Ecto neural progenitor cell (in vitro differentiated cells): ENCODE data around the gene WDR20.
"Not testable (repeated sequence)": the region's sequence is repeated elsewhere in the genome, so short reads cannot be mapped to it uniquely, and the experiment has no call there.

ENCODE experiments used
- DNase-seq: peaks from one replicate; pipeline ENCODE4 v3.0.0-alpha.2; 2018; ENCODE audit warnings: low spot score

WDR20 gene

DNA sequence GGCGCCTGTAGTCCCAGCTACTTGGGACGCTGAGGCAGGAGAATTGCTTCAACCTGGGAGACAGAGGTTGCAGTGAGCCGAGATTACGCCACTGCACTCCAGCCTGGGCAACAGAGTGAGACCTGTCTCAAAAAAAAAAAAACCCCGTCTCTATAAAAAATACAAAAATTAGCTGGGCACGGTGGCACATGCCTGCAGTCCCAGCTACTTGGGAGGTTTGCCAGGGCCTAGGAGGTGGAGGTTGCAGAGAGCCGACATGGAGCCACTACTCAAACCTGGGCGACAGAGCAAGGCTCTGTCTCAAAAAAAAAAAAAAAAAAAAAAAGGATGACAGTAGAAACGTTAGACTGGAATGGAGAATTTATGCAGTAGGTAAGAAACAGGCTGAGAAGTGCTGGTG, 5.7 kb upstream of the WDR20 start:
- not testable (repeated sequence) for DNase-seq

DNA sequence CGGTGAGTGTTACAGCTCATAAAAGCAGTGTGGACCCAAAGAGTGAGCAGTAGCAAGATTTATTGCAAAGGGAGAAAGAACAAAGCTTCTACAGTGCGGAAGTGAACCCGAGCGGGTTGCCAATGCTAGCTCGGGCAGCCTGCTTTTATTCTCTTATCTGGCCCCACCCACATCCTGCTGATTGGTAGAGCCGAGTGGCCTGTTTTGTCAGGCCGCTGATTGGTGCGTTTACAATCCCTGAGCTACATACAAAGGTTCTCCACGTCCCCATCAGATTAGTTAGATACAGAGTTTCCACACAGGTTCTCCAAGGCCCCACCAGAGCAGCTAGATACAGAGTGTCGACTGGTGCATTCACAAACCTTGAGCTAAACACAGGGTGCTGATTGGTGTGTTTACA, 5.0 kb upstream of the WDR20 start:
- not testable (repeated sequence) for DNase-seq

DNA sequence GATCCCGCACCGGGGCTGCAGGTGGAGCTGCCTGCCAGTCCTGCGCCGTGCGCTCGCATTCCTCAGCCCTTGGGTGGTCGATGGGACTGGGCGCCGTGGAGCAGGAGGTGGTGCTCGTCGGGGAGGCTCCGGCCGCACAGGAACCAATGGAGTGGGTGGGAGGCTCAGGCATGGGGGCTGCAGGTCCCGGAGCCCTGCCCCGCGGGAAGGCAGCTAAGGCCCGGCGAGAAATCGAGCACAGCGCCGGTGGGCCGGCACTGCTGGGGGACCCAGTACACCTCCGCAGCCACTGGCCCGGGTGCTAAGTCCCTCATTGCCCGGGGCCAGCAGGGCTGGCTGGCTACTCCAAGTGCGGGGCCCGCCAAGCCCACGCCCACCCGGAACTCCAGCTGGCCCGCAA, 4.2 kb upstream of the WDR20 start:
- DNase-seq = not testable (repeated sequence)

DNA sequence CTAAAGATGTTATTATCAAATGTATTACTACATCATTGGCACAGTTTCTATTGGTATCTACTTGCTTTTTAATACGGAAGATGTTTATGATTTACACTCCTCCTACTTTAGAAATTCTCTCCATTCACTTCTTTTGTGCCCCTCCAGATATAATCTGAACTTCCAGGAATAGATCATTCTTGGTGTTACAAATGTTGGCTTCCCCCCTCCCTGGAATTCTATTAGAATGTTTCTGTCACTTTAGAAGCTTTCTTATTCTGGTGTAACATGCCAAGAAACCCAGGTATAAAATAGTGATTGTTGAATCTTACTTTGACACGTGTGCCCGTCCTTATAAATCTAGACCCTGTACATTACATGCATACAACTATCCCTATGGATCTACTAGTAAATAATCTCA, 1.2 kb upstream of the WDR20 start:
- DNase-seq = no peak

DNA sequence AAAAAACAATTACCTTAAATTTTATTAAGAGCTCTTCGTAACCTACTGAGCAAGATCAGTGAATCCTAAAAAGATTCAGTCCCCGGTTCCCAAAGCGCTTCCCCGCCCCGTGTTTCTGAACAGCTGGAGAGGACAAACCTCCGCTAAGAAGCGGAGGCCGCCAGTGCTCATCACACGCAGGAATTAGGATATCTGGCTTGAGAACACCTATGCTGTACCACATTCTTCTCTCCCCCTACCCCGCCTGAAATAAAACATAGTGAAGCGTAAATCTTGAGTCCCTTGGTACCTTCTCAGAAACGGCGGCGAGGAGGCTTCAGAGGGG, 774 bp upstream of the WDR20 start:
- DNase-seq = no peak

DNA sequence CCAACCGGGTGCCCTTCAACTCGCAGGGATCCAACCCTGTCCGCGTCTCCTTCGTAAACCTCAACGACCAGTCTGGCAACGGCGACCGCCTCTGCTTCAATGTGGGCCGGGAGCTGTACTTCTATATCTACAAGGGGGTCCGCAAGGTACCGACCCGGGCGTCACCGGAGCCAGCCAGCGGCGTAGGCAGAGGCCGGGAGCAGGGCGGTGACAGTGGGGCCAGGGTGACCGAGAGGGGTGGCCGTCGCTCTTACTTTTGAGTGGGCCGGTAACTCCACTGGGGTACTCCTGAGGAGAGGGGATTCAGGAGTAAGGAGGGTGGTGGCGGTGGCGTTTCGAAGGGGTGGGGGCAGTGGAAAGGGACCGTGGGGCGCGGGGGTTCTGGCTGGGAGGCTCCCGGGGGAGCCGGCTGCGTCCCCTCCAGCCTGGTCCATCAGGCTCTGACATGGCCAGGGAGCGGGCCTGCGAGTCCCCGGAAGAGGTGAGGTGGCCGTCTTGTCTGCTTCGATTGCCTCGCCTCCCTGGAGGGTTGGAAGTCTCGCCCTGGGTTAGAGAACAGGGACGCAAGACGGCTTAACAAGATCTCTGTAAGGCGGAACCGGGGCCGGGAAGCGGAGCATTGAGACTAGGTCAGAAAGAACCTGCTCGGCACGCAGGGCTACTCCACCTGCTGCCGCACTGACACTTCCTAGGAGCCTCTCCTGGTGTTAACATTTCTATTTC, 491 bp downstream of the WDR20 start:
- peak; percentile 68 for DNase-seq

DNA sequence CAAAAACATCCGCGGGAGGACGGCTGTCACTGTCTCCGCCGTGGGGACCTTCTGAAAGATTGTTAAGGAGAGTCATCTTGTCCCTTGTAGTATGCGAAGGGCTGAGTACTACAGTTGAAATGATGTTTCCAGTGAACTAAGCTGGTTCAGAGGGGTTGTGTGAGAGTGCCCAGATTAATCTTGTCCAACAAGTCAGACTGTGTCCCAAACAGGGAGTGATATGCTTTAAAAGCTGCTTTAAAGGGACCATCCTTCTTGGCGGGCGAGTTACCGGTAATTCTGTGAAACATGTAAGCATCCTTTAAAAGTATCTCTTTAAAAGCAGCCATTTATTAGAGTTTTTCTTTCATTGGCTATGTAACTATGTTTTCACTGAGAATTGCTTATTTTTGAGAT, 1.1 kb downstream of the WDR20 start:
- DNase-seq = no peak

DNA sequence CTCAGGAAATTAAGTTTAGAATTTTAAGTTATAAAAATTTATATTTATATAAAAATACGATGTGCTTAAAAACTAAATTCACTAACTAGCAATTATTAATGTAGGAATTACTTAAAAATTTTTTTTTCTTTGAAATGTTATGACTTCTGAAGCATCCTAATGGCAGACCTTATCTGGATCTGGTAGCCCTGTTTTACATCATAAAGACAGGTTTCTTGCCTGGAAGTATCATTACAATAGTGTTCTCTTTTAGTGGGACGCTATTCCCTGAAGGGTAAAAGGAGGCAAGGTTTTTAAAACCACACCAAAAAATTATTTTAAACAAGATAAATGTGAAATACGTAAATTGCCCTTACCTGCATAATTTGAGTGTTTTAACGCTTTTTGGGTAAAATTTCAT, 2.1 kb downstream of the WDR20 start:
- no peak for DNase-seq

DNA sequence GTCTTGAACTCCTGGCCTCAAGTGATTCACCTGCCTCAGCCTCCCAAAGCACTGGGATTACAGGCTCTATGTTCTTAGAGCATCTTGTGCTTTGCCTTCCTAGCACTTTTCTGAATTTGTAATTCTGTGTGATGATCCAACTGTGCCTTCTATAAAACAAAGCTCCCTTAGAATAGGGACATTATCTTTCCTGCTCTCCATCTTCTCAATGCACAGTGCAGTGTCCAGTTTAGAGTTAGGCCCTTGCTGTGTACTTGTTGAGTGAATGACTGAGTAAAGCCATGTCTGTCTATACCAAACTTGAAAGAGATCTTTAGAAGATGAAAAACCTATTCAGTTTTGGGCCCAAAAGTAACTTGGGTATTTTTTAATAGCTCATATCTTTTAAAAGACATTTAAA, 5.2 kb downstream of the WDR20 start:
- no peak for DNase-seq

DNA sequence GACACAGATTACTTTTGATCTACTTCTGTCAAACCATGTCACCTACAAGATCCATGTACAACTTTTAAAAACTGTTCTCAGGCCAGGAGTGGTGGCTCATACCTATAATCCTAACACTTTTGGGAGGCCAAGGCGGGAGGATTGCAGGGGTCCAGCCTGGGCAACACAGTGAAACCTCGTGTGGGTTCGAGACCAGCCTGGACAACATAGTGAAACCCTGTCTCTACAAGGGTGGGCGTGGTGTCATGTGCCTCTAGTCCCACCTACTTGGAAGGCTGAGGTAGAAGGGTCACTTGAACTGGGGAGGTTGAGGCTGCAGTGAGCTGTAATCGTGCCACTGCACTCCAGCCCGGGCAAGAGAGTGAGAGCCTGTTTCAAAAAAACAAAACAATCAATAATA, 5.7 kb downstream of the WDR20 start:
- no peak for DNase-seq

DNA sequence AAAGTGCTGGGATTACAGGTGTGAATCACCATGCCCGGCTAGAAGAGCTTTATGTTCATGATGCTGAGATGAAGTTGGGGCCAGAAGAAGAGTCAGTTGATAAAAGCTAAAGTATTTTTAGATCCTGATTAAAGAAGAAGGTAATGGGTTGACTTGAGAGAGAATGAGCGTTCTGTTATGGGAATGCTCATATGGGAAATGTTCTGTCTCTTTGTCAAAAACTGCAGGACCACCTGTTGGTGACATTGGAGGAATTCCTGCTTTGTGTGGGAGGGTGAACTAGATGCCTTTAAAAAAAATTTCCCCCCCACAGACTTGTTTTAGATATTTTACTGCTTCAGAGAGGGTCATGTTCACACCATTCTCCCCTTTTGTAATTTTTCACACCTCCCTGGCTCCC, 6.7 kb downstream of the WDR20 start:
- no peak for DNase-seq

DNA sequence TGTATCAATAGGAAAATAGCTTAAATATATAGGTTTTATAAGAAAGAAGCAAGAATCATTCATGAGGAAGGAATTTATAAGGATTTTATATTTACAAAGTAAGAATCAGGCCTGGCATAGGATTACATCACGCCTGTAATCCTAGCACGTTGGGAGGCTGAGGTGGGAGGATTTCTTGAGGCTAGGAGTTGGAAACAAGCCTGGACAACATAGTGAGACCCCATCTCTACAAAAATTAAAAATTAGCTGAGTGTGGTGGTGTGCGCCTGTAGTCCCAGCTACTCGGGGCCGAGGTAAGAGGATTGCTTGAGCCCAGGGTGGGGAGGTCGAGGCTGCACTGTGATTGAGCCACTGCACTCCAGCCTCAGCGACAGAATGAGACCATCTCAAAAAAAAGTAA, 10.4 kb downstream of the WDR20 start:
- DNase-seq = no peak

DNA sequence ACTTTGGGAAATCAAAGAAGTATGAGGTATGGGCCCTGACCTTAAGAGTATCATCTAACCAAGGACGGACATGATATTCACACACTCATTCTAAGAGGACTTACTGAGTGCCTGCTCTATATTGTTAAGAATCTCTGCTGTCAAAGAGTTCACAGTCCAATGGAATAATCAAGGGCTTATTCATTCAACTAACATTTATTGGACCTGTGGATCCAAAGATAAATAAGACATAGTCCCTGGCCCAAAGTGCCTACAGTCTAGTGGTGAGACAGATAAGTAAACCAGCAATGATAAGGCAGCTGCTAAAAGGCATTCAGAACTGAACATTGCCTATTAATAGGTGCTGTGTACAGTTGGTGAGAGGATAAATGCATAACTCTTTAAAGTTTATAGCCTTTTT, 11.0 kb downstream of the WDR20 start:
- no peak for DNase-seq

DNA sequence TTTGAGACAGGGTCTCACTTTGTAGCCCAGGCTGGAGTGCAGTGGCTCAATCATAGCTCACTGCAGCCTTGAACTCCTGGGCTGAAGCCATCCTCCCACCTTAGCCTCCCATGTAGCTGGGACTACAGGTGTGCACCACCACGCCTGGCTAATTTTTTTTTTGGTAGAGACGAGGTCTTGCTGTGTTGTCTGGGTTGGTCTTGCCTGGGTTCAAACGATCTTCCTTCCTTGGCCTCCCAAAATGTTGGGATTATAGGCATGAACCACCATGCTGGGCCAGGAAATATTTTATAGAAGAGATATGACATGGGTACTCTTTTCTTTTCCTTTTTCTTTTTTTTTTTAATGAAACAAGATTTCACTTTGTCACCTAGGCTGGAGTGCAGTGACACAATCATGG, 11.7 kb downstream of the WDR20 start:
- DNase-seq = not testable (repeated sequence)

DNA sequence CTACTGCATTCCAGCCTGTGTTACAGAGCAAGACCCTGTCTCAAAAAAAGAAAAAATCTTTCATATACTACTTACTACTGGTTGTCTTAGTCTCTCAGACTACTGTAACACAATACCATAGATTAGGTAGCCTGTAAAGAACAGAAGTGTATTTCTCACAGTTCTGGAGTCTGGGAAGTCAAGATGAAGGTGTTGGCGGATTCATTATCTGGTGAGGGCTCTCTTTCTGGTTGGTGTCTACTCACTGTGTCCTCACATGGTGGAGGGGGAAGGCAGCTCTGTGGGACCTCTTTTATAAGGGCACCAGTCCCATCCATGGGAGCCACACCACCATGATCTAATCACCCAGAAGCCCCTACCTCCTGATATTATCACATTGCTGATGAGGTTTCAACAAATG, 14.4 kb downstream of the WDR20 start:
- DNase-seq = no peak

DNA sequence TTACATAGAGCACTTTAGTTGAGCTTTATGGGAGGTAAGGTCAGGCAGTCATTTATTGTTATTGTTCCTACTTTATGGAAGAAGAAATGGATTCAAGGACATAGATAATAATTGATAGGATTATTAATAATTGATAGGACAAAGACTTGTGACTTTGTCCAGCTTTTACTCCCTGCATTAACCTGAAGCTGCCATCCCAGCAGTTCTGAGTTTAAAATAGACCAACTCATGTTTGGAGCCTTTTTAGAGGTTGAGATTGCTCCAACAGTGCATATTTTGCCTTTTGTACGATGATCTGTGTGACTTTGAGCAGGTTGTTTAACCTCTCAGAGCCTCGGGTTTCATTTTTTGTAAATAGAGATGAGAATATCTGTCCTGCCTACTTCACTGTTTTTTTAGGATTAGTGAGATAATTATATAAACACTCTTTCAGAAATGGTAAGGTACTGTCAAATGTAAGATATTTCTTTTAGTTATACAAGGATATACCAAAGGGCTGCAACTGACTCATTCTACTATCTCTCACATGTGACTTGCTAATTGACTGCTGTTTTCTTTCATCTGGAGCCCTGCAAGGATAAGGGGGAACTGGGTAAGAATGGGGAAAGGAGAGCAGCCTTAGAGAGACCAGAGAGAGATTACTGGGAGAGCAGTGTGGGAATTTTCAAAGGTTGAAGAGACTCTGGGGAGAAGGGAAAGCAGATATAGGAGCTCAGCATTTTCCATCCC, 15.3 kb downstream of the WDR20 start:
- DNase-seq = no peak

DNA sequence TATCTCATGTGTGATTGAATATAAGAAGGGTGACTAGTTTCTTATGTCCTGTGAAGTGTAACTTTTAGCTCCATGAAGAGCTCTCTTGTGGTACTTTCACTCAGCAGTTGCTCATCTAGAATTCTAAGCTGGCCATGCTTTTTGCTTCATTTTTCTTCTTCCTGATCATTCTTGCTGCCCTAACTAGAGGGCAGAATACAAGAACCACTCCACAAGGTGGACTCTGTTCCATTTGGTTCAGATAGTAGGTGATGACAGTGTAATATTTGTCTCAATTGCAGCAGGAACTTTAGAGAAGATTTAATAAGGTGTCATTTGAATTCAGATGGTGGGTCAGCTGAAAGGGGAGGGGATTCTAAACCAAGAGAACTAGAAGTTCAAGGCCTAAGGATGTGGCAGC, 17.6 kb downstream of the WDR20 start:
- DNase-seq = no peak

DNA sequence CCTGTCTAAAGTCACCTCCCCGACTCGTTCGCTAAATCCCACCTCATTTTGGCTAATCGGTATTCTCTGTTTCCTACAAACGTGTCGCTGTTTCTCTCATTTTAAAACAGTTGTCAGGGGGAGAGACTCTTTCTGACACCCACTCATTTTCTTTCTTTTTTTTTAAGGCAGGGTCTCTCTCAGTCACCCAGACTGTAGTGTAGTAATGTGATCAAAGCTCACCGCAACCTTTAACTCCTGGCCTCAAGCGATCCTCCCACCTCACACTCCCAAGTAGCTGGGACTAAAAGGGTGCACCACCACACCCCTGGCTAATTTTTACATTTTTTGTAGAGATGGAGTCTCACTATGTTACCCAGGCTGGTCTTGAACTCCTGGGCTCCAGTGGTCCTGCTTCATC, 19.1 kb downstream of the WDR20 start:
- no peak for DNase-seq

DNA sequence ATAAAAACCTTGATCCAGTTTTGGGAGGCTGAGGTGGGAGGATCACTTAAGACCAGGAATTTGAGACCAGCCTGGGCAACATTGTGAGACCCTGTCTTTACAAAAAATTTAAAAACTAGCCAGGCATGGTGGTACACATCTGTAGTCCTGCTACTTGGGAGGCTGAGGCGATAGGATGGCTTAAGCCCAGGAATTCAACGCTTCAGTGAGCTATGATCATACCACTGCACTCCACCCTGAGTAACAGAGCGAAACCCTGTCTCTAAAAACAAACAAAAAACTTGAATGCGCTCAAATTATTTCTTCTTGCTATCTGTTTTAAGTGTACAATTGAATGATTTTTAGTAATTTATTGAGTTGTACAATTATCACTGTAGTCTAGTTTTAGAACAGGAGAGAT, 20.1 kb downstream of the WDR20 start:
- DNase-seq = no peak

DNA sequence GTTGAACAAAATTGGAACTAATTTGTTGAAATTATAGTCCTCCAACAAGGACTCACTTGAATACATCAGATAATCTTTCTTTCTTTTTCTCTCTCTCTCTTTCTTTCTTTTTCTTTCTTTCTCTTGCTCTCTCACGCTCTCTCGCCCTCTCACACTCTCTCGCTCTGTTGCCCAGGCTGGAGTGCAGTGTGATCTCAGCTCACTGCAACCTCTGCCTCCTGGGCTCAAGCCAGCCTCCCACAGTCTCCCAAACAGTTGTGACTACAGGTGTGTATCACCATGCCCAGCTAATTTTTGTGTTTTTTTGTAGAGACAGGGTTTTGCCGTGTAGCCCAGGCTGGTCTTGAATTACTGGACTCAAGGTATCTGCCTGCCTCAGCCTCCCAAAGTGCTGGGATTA, 22.8 kb downstream of the WDR20 start:
- no peak for DNase-seq

DNA sequence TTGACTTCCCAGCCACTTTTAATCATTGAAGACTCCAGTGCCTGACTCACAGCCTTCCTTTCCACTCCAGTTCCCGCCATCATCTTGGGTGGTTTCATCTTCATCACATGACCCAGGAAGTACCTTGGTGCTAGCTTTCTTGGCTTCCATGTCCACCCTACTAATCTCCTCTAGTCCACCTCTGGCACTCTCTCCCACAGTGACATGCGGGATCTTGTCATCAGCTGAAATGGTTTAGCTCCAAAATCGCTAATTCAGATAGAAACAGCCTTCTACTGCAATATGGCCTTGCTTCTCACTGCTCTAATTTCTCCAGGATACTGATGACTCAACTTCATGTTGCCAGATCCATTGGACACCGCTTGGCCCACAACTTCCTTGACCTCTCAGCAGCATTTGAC, 24.5 kb downstream of the WDR20 start:
- DNase-seq = no peak

DNA sequence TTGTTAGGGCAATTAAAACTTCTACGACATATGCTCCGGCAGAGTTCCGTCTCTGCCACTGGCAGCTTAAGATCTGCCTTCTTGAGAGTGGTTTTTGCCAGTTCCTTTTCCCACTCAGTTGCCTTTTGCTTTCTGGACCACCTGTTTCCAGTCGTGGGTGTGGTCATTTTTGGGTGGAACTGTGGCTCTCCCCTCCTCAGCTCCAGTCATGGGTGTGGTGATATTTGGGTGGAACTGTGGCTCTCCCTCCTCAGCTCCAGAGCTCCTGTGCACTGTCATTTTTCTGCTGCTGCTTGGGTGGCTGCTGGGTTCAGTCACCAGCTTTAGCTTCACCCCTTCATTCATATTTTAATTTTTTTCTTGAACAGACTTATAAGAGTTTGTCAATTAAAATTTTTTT, 25.3 kb downstream of the WDR20 start:
- no peak for DNase-seq

DNA sequence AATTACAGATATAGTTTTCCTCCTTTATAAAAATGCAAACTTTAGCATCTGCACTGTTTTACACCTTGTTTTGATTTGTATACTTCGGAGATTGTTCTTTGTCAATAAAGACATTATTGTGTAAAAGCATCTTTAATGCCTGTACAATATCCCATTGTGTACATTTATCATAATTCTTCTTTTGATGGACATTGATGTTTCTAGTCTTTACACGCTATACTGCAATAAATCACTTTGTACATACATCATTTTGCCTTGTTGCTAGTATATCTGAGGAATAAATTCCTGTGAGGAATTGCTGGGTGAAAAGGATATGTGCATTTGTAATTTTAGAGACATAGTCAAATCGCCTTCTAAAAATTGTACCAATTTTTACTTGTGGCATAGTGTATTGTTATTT, 30.4 kb downstream of the WDR20 start:
- no peak for DNase-seq
